ENCODE measurements around the gene PRSS33. TPM values are rescaled to one million over a fixed set of nuclear protein-coding genes. Genes with fewer than 3 reads are reported as not detected.

PRSS33 gene
- total and polyA plus RNA-seq, 9 of the 15 experiments (the other 6 are each of a cell fraction or from before 2014, with no cell fraction given), result not detected

DNA sequence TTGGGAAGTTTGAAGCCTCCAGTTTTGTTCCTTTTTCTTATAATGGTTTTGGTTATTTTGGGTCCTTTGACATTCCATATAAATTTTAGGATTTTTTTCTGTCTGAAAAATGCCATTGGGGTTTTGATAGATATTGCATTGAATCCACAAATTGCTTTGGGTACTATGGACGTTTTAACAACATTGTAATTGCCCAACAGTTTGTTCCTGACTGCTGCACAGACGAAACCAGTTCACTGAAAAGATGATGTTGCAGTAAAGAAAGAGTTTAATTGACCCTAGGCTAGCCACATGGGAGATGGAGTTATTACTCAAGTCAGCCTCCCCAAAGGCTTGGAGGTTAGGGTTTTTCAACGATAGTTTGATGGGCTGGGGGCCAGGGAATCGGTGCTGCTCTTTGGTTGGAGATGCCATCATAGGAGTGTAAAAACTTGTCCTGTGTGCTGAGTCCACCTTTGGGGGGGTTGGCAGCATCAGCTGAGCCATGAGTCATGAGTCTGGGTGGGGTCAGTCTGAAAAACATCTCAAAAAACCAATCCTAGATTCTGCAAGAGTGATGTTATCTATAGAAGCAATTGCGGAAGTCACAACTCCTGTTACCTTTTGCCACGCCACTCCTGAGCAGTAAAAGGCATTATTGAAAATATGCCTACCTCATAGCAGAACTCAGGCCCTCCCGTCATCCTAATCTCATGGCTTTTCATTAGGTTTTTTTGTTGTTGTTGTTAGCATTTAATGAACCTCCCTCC is 8.2 kb upstream of the PRSS33 start (continued):
- TF ChIP-seq, protein P1, sequence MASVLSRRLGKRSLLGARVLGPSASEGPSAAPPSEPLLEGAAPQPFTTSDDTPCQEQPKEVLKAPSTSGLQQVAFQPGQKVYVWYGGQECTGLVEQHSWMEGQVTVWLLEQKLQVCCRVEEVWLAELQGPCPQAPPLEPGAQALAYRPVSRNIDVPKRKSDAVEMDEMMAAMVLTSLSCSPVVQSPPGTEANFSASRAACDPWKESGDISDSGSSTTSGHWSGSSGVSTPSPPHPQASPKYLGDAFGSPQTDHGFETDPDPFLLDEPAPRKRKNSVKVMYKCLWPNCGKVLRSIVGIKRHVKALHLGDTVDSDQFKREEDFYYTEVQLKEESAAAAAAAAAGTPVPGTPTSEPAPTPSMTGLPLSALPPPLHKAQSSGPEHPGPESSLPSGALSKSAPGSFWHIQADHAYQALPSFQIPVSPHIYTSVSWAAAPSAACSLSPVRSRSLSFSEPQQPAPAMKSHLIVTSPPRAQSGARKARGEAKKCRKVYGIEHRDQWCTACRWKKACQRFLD (CRISPR knock-in tag; IDR thresholded peaks at IDR 0.05), result no peak
- TF ChIP-seq ZNF165 (CRISPR knock-in tag; IDR thresholded peaks at IDR 0.05; ENCODE audit: borderline replicate concordance) (no peak), SREBF1 (IDR thresholded peaks at IDR 0.05; ENCODE audit: borderline replicate concordance, low read depth, low read length) (no peak), SREBF2 (CRISPR knock-in tag; IDR thresholded peaks at IDR 0.05) (no peak), RUNX1 (IDR thresholded peaks at IDR 0.05; ENCODE audit: low read depth) (no peak), SAFB2 (IDR thresholded peaks at IDR 0.05; ENCODE audit: borderline replicate concordance, low read depth, low read length, severe bottlenecking) (no peak), ZNF23 (CRISPR knock-in tag; IDR thresholded peaks at IDR 0.05) (no peak), FOXA3 (CRISPR knock-in tag; conservative IDR thresholded peaks at IDR 0.05 in 1 of 2, IDR thresholded peaks at IDR 0.05 in 1 of 2) (no peak), RBFOX2 (IDR thresholded peaks at IDR 0.05; ENCODE audit: low read depth, low read length) (no peak), PML (IDR thresholded peaks at IDR 0.05; ENCODE audit: low read length) (no peak), TOE1 (IDR thresholded peaks at IDR 0.05; ENCODE audit: borderline replicate concordance) (peak; percentile 45; the same call in 1 of the 2 replicates), TOE1 (CRISPR knock-in tag; IDR thresholded peaks at IDR 0.05; ENCODE audit: borderline replicate concordance, low read depth) (no peak), JUND (IDR thresholded peaks at IDR 0.05; ENCODE audit: borderline replicate concordance, low read depth, low read length) (peak; percentile 94), JUND (tag; IDR thresholded peaks at IDR 0.05; ENCODE audit: borderline replicate concordance, low read depth, low read length) (peak; percentile 90; the same call in 2 of the 3 replicates), KHSRP (IDR thresholded peaks at IDR 0.05) (no peak), HMG20A (CRISPR knock-in tag; conservative IDR thresholded peaks at IDR 0.05) (no peak)
- TF ChIP-seq, protein P2, sequence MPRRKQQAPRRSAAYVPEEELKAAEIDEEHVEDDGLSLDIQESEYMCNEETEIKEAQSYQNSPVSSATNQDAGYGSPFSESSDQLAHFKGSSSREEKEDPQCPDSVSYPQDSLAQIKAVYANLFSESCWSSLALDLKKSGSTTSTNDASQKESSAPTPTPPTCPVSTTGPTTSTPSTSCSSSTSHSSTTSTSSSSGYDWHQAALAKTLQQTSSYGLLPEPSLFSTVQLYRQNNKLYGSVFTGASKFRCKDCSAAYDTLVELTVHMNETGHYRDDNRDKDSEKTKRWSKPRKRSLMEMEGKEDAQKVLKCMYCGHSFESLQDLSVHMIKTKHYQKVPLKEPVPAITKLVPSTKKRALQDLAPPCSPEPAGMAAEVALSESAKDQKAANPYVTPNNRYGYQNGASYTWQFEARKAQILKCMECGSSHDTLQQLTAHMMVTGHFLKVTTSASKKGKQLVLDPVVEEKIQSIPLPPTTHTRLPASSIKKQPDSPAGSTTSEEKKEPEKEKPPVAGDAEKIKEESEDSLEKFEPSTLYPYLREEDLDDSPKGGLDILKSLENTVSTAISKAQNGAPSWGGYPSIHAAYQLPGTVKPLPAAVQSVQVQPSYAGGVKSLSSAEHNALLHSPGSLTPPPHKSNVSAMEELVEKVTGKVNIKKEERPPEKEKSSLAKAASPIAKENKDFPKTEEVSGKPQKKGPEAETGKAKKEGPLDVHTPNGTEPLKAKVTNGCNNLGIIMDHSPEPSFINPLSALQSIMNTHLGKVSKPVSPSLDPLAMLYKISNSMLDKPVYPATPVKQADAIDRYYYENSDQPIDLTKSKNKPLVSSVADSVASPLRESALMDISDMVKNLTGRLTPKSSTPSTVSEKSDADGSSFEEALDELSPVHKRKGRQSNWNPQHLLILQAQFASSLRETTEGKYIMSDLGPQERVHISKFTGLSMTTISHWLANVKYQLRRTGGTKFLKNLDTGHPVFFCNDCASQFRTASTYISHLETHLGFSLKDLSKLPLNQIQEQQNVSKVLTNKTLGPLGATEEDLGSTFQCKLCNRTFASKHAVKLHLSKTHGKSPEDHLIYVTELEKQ (CRISPR knock-in tag; IDR thresholded peaks at IDR 0.05), result no peak
- TF ChIP-seq, protein P3, sequence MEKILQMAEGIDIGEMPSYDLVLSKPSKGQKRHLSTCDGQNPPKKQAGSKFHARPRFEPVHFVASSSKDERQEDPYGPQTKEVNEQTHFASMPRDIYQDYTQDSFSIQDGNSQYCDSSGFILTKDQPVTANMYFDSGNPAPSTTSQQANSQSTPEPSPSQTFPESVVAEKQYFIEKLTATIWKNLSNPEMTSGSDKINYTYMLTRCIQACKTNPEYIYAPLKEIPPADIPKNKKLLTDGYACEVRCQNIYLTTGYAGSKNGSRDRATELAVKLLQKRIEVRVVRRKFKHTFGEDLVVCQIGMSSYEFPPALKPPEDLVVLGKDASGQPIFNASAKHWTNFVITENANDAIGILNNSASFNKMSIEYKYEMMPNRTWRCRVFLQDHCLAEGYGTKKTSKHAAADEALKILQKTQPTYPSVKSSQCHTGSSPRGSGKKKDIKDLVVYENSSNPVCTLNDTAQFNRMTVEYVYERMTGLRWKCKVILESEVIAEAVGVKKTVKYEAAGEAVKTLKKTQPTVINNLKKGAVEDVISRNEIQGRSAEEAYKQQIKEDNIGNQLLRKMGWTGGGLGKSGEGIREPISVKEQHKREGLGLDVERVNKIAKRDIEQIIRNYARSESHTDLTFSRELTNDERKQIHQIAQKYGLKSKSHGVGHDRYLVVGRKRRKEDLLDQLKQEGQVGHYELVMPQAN (IDR thresholded peaks at IDR 0.05; ENCODE audit: borderline replicate concordance), result no peak

Measured in K562 (cell line).